HepG2 (cell line): ENCODE measurements around the gene RERE. TPM values are rescaled to one million over a fixed set of nuclear protein-coding genes. Genes with fewer than 3 reads are reported as not detected.

ENCODE experiments used
- ATAC-seq: fragments of 200-7000 bp; cut with Tn5 transposase; 3 replicates; pipeline ENCODE4 v1.9.1; 2020; ENCODE audit warnings: mild to moderate bottlenecking, moderate library complexity
- BruUV-seq: library from RNA; stranded (reverse); fragments of 400-500 nt; replicated peaks from 2 replicates; lab custom pipeline; 2021; lab: Mats Ljungman, UMichigan
- CTCF ChIA-PET: fragments of 300-600 bp; formaldehyde crosslinking; extraction: SDS; loops from one replicate; lab custom pipeline; 2021; ENCODE audit warnings: low total read pairs, inconsistent platforms, low intra/inter-chr PET ratio; lab: Yijun Ruan, JAX
- POLR2A ChIA-PET: fragments of 350-600 bp; sonication (Branson Sonifier 250); formaldehyde crosslinking; loops from one replicate; lab custom pipeline; 2020; ENCODE audit warnings: antibody characterized with exemption, inconsistent platforms; lab: Yijun Ruan, JAX
- DNase-seq: peaks from one replicate; pipeline ENCODE4 v3.0.0-alpha.2; 2015; ENCODE audit warnings: low spot score
- FAIRE-seq: peaks from 3 replicates; lab custom pipeline; 2011; peaks lifted over from hg19 to GRCh38; lab: Jason Lieb, UNC
- H2AFZ ChIP-seq: one replicate; pipeline ENCODE4 v1.6.1; 2011; ENCODE audit warnings: low read length, inconsistent platforms
- H3K27ac ChIP-seq: fragments of 300-600 bp; 3 replicates; pipeline ENCODE4 v1.8.0; 2011; ENCODE audit warnings: mixed run types, mild to moderate bottlenecking, mixed read lengths, low read length, inconsistent platforms; ENCODE audit not compliant: insufficient read depth; ENCODE audit errors: extremely low read length
- H3K27me3 ChIP-seq, 2 experiments: fragments of 200-600 bp in 1 of 2; 2 replicates in 1 of 2; 3 replicates in 1 of 2; pipeline versions ENCODE4 v1.6.0 to v1.8.0; 2011; ENCODE audit warnings: low read length in 2 of 2, mild to moderate bottlenecking in 2 of 2, moderate library complexity in 2 of 2, inconsistent platforms in 1 of 2; ENCODE audit not compliant: insufficient read depth in 2 of 2, control insufficient read depth in 1 of 2
- H3K36me3 ChIP-seq, 2 experiments: fragments of 200-600 bp in 1 of 2; replicated peaks in 1 of 2; 2 replicates in 1 of 2; 3 replicates in 1 of 2; pipeline versions ENCODE4 v1.5.1 to v1.8.0; 2011; ENCODE audit warnings: low read length in 2 of 2, inconsistent platforms in 1 of 2; ENCODE audit not compliant: insufficient read depth in 2 of 2, control insufficient read depth in 1 of 2
- H3K4me1 ChIP-seq: 2 replicates; pipeline ENCODE4 v1.5.1; 2012; ENCODE audit warnings: low read length, inconsistent platforms; ENCODE audit not compliant: insufficient read depth
- H3K4me2 ChIP-seq: 2 replicates; pipeline ENCODE4 v1.6.0; 2011; ENCODE audit warnings: low read depth, low read length, inconsistent platforms
- H3K4me3 ChIP-seq, 3 experiments: fragments of 200-600 bp in 1 of 3; sonication (generic), shearing (Covaris generic) in 1 of 3; replicated peaks in 1 of 3; 2 replicates each; pipeline ENCODE4 v1.5.1; 2011 to 2016; ENCODE audit warnings: low read length in 3 of 3, inconsistent platforms in 2 of 3, low read depth in 2 of 3, mild to moderate bottlenecking in 2 of 3, control low read depth in 1 of 3, mixed read lengths in 1 of 3; ENCODE audit not compliant: insufficient read depth in 1 of 3
- H3K79me2 ChIP-seq: one replicate; pipeline ENCODE4 v1.6.1; 2011; ENCODE audit warnings: low read length, inconsistent platforms; ENCODE audit not compliant: insufficient read depth
- H3K9ac ChIP-seq: 2 replicates; pipeline ENCODE4 v1.6.0; 2011; ENCODE audit warnings: mild to moderate bottlenecking, low read depth, low read length, inconsistent platforms; ENCODE audit not compliant: insufficient read depth
- H3K9me3 ChIP-seq: 2 replicates; pipeline ENCODE4 v1.5.1; 2012; ENCODE audit warnings: mild to moderate bottlenecking, low read length
- H4K20me1 ChIP-seq: 2 replicates; pipeline ENCODE4 v1.6.0; 2011; ENCODE audit warnings: inconsistent platforms, mild to moderate bottlenecking, low read length, moderate library complexity; ENCODE audit not compliant: insufficient read depth
- ARNT2 ChIP-seq: sonication (generic); formaldehyde crosslinking; IDR thresholded peaks from 2 replicates; pipeline ENCODE4 v1.8.0; 2022; ENCODE audit warnings: mild to moderate bottlenecking, low read depth, missing genetic modification reagents, moderate library complexity
- ATF3 ChIP-seq: sonication (generic); formaldehyde crosslinking; IDR thresholded peaks from 2 replicates; pipeline ENCODE4 v1.4.0; 2020; ENCODE audit warnings: missing genetic modification reagents
- CBX5 ChIP-seq: sonication (generic); formaldehyde crosslinking; IDR thresholded peaks from 2 replicates; pipeline ENCODE4 v1.4.0; 2020; ENCODE audit warnings: missing genetic modification reagents, borderline replicate concordance
- DRAP1 ChIP-seq: IDR thresholded peaks from 2 replicates; pipeline ENCODE4 v1.6.1; 2016; ENCODE audit warnings: missing genetic modification reagents, missing compliant biosample characterization
- FLYWCH1 ChIP-seq: sonication (generic); formaldehyde crosslinking; IDR thresholded peaks from 2 replicates; pipeline ENCODE4 v1.8.1; 2023; ENCODE audit warnings: mild to moderate bottlenecking, missing genetic modification reagents
- KAT8 ChIP-seq: IDR thresholded peaks from 2 replicates; pipeline ENCODE4 v1.6.1; 2016; ENCODE audit warnings: missing genetic modification reagents, missing compliant biosample characterization
- KDM3A ChIP-seq: IDR thresholded peaks from 2 replicates; pipeline ENCODE4 v1.6.1; 2018; ENCODE audit warnings: low read depth, missing compliant biosample characterization
- MTERF4 ChIP-seq: sonication (generic); formaldehyde crosslinking; IDR thresholded peaks from 2 replicates; pipeline ENCODE4 v1.8.0; 2023; ENCODE audit warnings: mild to moderate bottlenecking, missing genetic modification reagents
- NFYC ChIP-seq: IDR thresholded peaks from 2 replicates; pipeline ENCODE4 v1.6.1; 2016; ENCODE audit warnings: missing genetic modification reagents, missing compliant biosample characterization
- SALL1 ChIP-seq: sonication (generic); formaldehyde crosslinking; IDR thresholded peaks from 2 replicates; pipeline ENCODE4 v1.8.0; 2022; ENCODE audit warnings: mild to moderate bottlenecking, missing genetic modification reagents
- SRSF4 ChIP-seq: fragments of 200-400 bp; formaldehyde crosslinking; IDR thresholded peaks from one replicate; pipeline ENCODE4 v1.6.1; 2018; ENCODE audit warnings: mild to moderate bottlenecking, low read depth, low read length, moderate library complexity; ENCODE audit not compliant: poor library complexity, severe bottlenecking
- STAT5B ChIP-seq: sonication (generic); formaldehyde crosslinking; IDR thresholded peaks from 2 replicates; pipeline ENCODE4 v1.4.0; 2020; ENCODE audit warnings: missing genetic modification reagents
- TOPORS ChIP-seq: sonication (generic); formaldehyde crosslinking; IDR thresholded peaks from 2 replicates; pipeline ENCODE4 v1.8.0; 2023; ENCODE audit warnings: mild to moderate bottlenecking, missing genetic modification reagents
- ZBTB10 ChIP-seq: sonication (generic); formaldehyde crosslinking; IDR thresholded peaks from 2 replicates; pipeline ENCODE4 v1.4.0; 2020; ENCODE audit warnings: missing genetic modification reagents, borderline replicate concordance
- ZNF256 ChIP-seq: sonication (generic); formaldehyde crosslinking; conservative IDR thresholded peaks from 2 replicates; pipeline ENCODE4 v1.4.0; 2020; ENCODE audit warnings: missing genetic modification reagents
- ZNF691 ChIP-seq: sonication (generic); formaldehyde crosslinking; IDR thresholded peaks from 2 replicates; pipeline ENCODE4 v1.4.0; 2020; ENCODE audit warnings: missing genetic modification reagents, low read depth, mild to moderate bottlenecking, borderline replicate concordance
- WGBS: methylation state at CpG from one replicate; pipeline ENCODE4 v1.1.6; 2017; ENCODE audit warnings: low lambda C conversion rate; 5-methylcytosine and 5-hydroxymethylcytosine counted together
- in situ Hi-C: cut with HindIII; loops from 2 replicates; pipeline ENCODE4 v1.10.0; 2017; ENCODE audit warnings: low pct_unique_long_range_greater_than_20kb; ENCODE audit not compliant: extremely low pct_ligation_motif_present
- intact Hi-C: fragments of 100-400 bp; cut with micrococcal nuclease; formaldehyde crosslinking; loops from one replicate; pipeline ENCODE4 v1.10.0; 2022; ENCODE audit not compliant: unreplicated experiment
- polyA plus RNA-seq, 8 experiments: library from polyadenylated mRNA; depleted of rRNA in 3 of 8; stranded (reverse) in 7 of 8; unstranded in 1 of 8; fragments of >200 nt; fragmentation: Illumina TruSeq in 4 of 8; extraction: Trizol in 4 of 8; gene quantifications; 2 replicates each; pipeline versions ENCODE4 v1.2.1 to v1.2.3, GENCODE V29; 2011 to 2016; ENCODE audit warnings: low read depth in 4 of 8, missing spikeins in 1 of 8, mixed read lengths in 1 of 8; ENCODE audit not compliant: insufficient read depth in 1 of 8
- total RNA-seq, 5 experiments: library from RNA; depleted of rRNA; stranded (reverse); fragments of >200 nt; fragmentation: Illumina TruSeq; extraction: Trizol; gene quantifications; 2 replicates each; pipeline ENCODE4 v1.2.3, GENCODE V29; 2016; ENCODE audit warnings: low read depth in 1 of 5

RERE gene
- total and polyA plus RNA-seq, 2 of the 13 experiments (the other 11 are each of a cell fraction or from before 2014, with no cell fraction given): 18.3 to 21.9 TPM

GRCh38 chr1:8628606-8629005, 188.8 kb downstream of the RERE start:
- Histone ChIP-seq H3K4me3 (no peak overlapping the region), H4K20me1 (peaks cover 84% of the 10 kb centered on the region), H3K4me2 (no peak overlapping the region), H2AFZ (no peak overlapping the region), H3K79me2 (peaks cover 92% of the 10 kb centered on the region), H3K9me3 (no peaks in the 10 kb centered on the region), H3K4me1 (peaks cover 65% of the 10 kb centered on the region), H3K36me3 (peaks cover 2 to 12% of the 10 kb centered on the region in 2 experiments; a peak in 4 of 5 replicates), H3K9ac (no peak overlapping the region), H3K27me3 (no peaks in the 10 kb centered on the region), H3K27ac (no peak overlapping the region)
- in situ Hi-C loops: no loop called here
- no TSS peak for BruUV-seq
- intact Hi-C loops: no loop called here
- DNase-seq: no peak
- WGBS: 99% methylated on average over 2 of the region's 2 CpGs
- no peak for ATAC-seq
- POLR2A ChIA-PET: no interaction called here
- no peak for FAIRE-seq
- CTCF ChIA-PET: no interaction called here
- no peak for TF ChIP-seq FLYWCH1 (CRISPR knock-in tag)
- no peak for TF ChIP-seq SRSF4
- TF ChIP-seq MTERF4 (CRISPR knock-in tag): no peak
- TF ChIP-seq ZNF691 (CRISPR knock-in tag): no peak
- TF ChIP-seq NFYC (CRISPR knock-in tag): no peak
- TF ChIP-seq ARNT2 (CRISPR knock-in tag): no peak
- no peak for TF ChIP-seq ZBTB10 (CRISPR knock-in tag)
- no peak for TF ChIP-seq ATF3 (CRISPR knock-in tag)
- TF ChIP-seq KAT8 (CRISPR knock-in tag): no peak
- TF ChIP-seq ZNF256: no peak
- TF ChIP-seq SALL1: no peak
- TF ChIP-seq KDM3A (CRISPR knock-in tag): no peak
- TF ChIP-seq TOPORS (CRISPR knock-in tag): no peak
- no peak for TF ChIP-seq DRAP1 (CRISPR knock-in tag)
- no peak for TF ChIP-seq CBX5 (CRISPR knock-in tag)
- TF ChIP-seq STAT5B (CRISPR knock-in tag): no peak
